A204.1 (cell line): Measurements from ENCODE around the gene HES5.
"Not testable (repeated sequence)": the region's sequence is repeated elsewhere in the genome, so short reads cannot be mapped to it uniquely, and the experiment has no call there.

Source experiments
- FAIRE-seq: peaks from 2 replicates; lab custom pipeline; 2012; peaks lifted over from hg19 to GRCh38; lab: Jason Lieb, UNC

Gene HES5

DNA sequence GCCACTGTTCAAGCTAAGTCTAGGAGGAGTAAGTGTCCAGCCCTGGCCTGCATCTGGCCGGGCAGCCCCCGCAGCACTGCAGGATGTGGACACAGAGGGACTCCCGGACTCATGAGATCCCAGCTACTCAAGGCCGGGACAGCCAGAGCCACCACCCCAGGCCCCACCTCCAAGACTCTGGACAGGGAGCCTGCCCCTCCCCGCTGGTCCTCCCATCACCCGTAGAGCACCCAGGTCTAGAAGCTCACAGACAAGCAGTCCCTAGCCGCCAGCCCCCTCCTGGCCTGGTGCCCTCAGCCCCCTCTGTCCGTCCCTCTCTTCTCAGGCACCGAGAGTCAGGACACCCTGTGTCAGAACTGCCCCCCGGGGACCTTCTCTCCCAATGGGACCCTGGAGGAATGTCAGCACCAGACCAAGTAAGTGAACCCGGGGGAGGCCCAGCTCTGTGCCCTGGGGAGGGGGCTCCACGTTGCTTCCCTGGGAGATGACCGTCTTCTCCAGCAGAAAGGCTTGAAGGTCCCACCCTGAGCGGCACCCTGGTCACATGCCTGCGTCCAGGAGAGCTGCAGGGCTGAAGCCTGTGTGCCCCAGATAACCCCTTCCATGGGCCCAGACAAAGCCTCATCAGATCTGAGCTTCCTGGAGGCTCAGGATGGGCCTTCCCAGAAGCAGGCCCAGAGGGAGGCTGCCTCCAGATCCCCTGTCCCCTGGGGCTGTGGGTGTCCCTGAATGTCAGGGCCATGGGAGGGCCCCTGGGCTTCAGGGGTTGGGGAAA is 30.4 kb upstream of the HES5 start:
- no peak for FAIRE-seq

DNA sequence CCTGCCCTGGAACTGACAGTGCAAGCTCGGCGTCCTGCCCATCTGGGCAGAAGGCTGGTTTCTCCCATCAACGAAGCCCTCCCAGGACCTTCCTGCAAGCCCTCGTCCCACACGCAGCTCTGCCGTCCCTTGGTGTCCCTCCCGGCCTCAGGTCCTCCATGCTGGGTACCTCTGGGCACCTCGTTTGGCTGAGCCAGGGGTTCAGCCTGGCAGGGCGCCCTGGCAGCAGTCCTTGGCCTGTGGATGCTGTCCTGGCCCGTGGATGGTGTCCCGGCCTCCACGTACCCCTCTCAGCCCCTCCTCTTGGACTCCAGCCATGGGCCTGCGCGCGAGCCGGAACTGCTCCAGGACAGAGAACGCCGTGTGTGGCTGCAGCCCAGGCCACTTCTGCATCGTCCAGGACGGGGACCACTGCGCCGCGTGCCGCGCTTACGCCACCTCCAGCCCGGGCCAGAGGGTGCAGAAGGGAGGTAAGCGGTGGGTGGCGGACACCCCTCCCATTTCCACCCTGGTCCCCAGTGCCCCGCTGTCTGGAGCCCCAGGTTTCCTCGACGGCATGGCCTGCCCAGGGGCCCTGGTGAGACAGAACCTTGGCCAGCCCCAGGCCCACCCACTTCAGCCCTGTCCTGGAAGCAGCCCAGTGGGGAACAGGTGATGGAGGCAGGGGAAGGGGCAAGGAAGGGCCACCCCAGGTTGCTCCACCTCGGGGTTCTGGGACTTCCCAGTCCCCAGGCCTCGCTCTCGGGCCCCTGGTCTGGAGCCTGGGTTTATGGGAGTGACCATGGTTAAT is 29.6 kb upstream of the HES5 start:
- FAIRE-seq: no peak

DNA sequence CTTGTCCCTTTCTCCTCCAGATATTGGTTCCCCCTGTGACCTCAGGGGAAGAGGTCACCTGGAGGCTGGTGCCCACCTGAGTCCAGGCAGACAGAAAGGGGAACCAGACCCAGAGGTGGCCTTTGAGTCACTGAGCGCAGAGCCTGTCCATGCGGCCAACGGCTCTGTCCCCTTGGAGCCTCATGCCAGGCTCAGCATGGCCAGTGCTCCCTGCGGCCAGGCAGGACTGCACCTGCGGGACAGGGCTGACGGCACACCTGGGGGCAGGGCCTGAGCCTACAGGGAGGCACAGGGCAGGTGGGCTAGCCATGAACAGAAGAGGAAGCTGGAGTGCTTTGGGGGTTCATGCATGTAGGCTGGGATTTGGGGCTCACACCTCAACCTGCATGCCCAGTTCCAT is 28.8 kb upstream of the HES5 start:
- FAIRE-seq: no peak

- no peak for FAIRE-seq
Measured at GRCh38 chr1:2558420-2558819, 28.4 kb upstream of the HES5 start.

DNA sequence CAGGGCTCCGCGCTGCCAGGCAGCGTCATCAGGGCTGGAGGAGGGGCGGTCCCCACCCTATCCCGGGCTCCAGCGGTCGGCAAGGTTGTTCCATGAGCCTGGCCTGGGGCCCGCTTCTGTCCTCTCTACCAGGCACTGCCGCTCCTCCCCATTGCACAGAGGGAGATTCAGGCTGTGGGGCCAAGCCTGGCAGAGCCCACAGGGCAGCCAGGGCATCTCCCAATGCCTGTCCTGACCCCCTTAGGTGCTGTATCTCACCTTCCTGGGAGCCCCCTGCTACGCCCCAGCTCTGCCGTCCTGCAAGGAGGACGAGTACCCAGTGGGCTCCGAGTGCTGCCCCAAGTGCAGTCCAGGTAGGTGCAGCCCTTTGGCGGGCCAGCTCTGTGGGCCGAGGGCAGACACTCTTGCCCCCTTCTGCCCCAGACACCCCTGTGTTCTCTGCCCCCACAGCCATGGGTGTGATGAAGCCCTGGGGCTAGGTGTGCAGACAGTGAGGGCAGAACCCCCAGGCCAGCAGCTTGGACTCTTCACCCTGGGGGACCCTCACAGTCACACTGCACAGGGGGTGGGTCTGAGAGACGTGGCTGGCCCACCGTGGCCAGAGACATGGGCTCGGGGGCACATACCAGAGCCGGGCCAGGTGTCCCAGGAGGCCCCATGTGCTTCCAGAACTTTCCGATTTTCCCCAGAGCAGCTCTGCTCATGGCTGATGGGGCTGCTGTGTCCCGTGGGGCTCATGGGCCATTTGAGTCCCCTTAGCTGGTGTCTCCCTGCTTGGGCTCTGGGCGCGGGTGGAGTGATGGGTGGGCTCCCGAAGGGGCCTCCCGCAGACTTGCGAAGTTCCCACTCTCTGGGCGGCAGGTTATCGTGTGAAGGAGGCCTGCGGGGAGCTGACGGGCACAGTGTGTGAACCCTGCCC is 27.7 kb upstream of the HES5 start:
- no peak for FAIRE-seq

- no peak for FAIRE-seq
Measured at GRCh38 chr1:2556678-2557481, 26.8 kb upstream of the HES5 start.

- FAIRE-seq: no peak
Measured at GRCh38 chr1:2556277-2556677, 26.2 kb upstream of the HES5 start, which contains the start of gene TNFRSF14. Gene TNFRSF14, plus strand, starts transcription at chr1:2556371. Its CDS starts 294 bp downstream, at chr1:2556665.

- FAIRE-seq: no peak
Measured at GRCh38 chr1:2555634-2556276, 25.7 kb upstream of the HES5 start.

DNA sequence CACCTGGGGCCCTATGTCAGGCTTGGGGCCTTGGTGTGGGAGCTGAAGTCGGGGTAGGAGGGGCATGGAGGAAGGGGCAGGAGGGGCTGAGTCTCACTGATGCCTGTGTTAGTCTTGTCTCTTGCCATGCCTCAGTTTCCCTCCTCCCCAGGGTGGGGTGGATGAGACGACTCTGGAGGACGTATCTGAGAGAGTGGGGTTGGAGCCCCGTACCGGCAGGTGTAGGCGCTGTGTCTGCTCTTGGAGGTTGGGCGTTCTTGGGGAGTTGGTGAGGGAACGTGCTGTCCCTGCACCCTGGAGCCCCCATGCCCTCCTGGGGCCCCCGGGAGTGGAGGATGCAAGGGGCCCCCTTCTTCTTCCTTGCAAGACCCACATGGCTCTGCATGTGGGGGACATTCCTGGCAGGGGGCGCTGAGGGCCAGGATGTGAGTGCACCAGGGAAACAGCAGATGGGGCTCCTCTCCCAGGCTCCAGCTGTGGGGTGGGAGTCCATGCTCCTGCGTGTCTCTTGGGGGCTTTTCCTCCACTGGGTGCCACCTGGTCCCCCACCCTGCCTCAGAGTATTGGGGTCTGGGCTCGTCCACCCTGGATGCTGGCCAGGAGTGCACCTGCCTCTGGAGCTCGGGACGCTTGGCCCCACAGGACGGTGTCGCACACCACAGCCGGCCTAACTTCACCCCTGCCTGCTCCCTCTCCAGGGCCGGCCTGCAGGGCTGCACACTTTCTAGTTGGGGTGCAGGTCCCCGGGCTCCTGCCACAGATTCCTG is 24.7 kb upstream of the HES5 start:
- FAIRE-seq: no peak

GRCh38 chr1:2553871-2554620 is 24.0 kb upstream of the HES5 start:
- FAIRE-seq: no peak

- not testable (repeated sequence) for FAIRE-seq
Measured at GRCh38 chr1:2553076-2553475, 23.0 kb upstream of the HES5 start.

- FAIRE-seq: no peak
Measured at GRCh38 chr1:2552189-2552588, 22.1 kb upstream of the HES5 start.

- FAIRE-seq: not testable (repeated sequence)
Measured at GRCh38 chr1:2551544-2551943, 21.5 kb upstream of the HES5 start.

- not testable (repeated sequence) for FAIRE-seq
Measured at GRCh38 chr1:2550309-2550861, 20.3 kb upstream of the HES5 start.

DNA sequence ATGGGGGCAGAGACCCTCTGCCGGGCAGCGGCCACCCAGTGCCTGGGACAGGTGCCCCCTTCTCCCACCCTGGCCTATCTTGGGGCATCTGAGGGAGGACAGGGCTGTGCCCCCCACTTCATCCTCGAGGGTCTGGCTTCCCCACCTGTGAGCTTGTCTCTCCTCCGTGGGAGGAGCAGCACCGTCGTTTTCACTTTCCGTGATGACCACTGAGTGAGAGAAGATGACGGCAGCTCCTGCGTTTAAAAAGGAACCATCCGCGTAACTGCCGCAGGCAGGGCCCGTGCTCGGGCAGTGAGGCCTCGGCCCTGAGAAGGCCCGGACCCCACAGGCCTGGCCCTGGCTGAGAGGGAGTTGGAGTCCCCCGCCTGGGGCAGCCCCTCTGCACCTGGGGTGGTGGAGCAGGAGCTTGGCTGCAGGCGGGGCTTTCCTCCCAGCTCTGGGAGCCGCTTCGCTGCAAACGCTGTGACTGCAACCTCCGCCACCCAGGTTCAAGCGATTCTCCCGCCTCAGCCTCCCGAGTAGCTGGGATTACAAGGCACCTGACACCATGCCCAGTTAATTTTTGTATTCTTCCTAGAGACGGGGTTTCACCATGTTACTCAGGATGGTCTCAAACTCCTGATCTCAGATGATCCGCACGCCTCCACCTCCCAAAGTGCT is 19.4 kb upstream of the HES5 start:
- FAIRE-seq: not testable (repeated sequence)

- FAIRE-seq: no peak
Measured at GRCh38 chr1:2548068-2548589, 18.1 kb upstream of the HES5 start.

- no peak for FAIRE-seq
Measured at GRCh38 chr1:2547210-2548067, 17.4 kb upstream of the HES5 start.
